C4-2B (cell line): ENCODE measurements around the gene BRAF.

ENCODE experiments used
- CTCF ChIP-seq: fragments of 450-650 bp; conservative IDR thresholded peaks from 2 replicates; pipeline ENCODE4 v1.5.1; 2017; ENCODE audit warnings: mild to moderate bottlenecking
- ZFX ChIP-seq: fragments of 450-650 bp; IDR thresholded peaks from 2 replicates; pipeline ENCODE4 v1.6.1; 2017

DNA sequence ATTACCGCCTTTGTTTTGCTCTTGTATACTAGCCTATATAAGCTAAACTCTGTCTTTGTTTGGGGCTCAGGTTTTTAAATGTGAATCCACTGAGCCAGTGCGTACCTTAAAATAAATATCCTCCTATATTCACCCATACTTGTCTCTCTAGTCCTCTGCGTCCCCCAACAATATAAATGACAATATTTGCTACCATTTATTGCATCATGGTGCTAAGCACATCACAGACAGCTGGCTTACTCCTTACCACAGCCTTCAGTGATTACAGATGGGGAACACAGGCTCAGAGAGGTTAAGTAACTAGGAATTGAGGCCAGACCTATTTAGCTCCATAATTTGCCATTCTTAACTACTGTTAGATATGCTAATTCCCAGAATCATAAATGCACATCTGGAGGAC is 255.4 kb downstream of the BRAF start:
- TF ChIP-seq CTCF (no peak), ZFX (no peak)
